Endothelial cell of umbilical vein (primary cell): ENCODE measurements around the gene FRMD4A. TPM values are rescaled to one million over a fixed set of nuclear protein-coding genes. Genes with fewer than 3 reads are reported as not detected.

Experiments
- BruUV-seq: library from RNA; stranded (reverse); fragments of 400-500 nt; replicated peaks from 2 replicates; lab custom pipeline; 2021; lab: Mats Ljungman, UMichigan
- CTCF ChIA-PET: fragments of 300-600, 350-600 bp; sonication (Branson Sonifier 250); formaldehyde crosslinking; loops from one replicate; lab custom pipeline; 2021; ENCODE audit warnings: antibody characterized with exemption, inconsistent platforms; lab: Charles Lee
- POLR2A ChIA-PET: fragments of 300-600, 350-600 bp; sonication (Branson Sonifier 250); formaldehyde crosslinking; loops from one replicate; lab custom pipeline; 2021; ENCODE audit warnings: antibody characterized with exemption, inconsistent platforms; lab: Charles Lee
- DNase-seq: peaks from one replicate; pipeline ENCODE4 v3.0.0-alpha.2; 2011; ENCODE audit warnings: low read depth, low spot score
- FAIRE-seq: peaks from 2 replicates; lab custom pipeline; 2011; peaks lifted over from hg19 to GRCh38; lab: Jason Lieb, UNC
- H2AFZ ChIP-seq: 2 replicates; pipeline ENCODE4 v1.6.0; 2012; ENCODE audit warnings: low read depth, low read length, control low read depth, inconsistent platforms
- H3K27ac ChIP-seq: 2 replicates; pipeline ENCODE4 v1.5.1; 2011; ENCODE audit warnings: low read depth, mild to moderate bottlenecking, control low read depth, low read length, moderate library complexity; ENCODE audit not compliant: insufficient read depth
- H3K27me3 ChIP-seq, 2 experiments: 2 replicates each; pipeline versions ENCODE4 v1.6.0 to v1.6.1; 2011; ENCODE audit warnings: low read length in 2 of 2, mixed read lengths in 1 of 2; ENCODE audit not compliant: control insufficient read depth in 2 of 2, insufficient read depth in 2 of 2
- H3K36me3 ChIP-seq, 2 experiments: 2 replicates in 1 of 2; 3 replicates in 1 of 2; pipeline ENCODE4 v1.5.1; 2011; ENCODE audit warnings: low read length in 2 of 2, mild to moderate bottlenecking in 1 of 2, moderate library complexity in 1 of 2; ENCODE audit not compliant: control insufficient read depth in 2 of 2, insufficient read depth in 2 of 2; ENCODE audit errors: extremely low read depth in 1 of 2
- H3K4me1 ChIP-seq: 3 replicates; pipeline ENCODE4 v1.5.1; 2011; ENCODE audit warnings: mild to moderate bottlenecking, low read length; ENCODE audit not compliant: control insufficient read depth, insufficient read depth; ENCODE audit errors: extremely low read depth
- H3K4me2 ChIP-seq: 2 replicates; pipeline ENCODE4 v1.6.1; 2011; ENCODE audit warnings: low read length, control low read depth, mixed read lengths; ENCODE audit not compliant: insufficient read depth
- H3K4me3 ChIP-seq, 3 experiments: fragments of 200-600 bp in 1 of 3; sonication (generic), shearing (Covaris generic) in 1 of 3; replicated peaks in 1 of 3; 2 replicates each; pipeline ENCODE4 v1.5.1; 2011 to 2016; ENCODE audit warnings: control low read depth in 3 of 3, low read length in 3 of 3, mild to moderate bottlenecking in 2 of 3, inconsistent platforms in 1 of 3, low read depth in 1 of 3, moderate library complexity in 1 of 3; ENCODE audit not compliant: insufficient read depth in 1 of 3
- H3K79me2 ChIP-seq: 2 replicates; pipeline ENCODE4 v1.6.0; 2012; ENCODE audit warnings: low read length, inconsistent platforms; ENCODE audit not compliant: control insufficient read depth, insufficient read depth
- H3K9ac ChIP-seq: replicated peaks from 2 replicates; pipeline ENCODE3; 2011; ENCODE audit warnings: low read length, control low read depth; ENCODE audit not compliant: insufficient read depth; ENCODE audit errors: extremely low read depth
- H3K9me1 ChIP-seq: replicated peaks from 3 replicates; pipeline ENCODE4 v1.6.0; 2011; ENCODE audit warnings: mild to moderate bottlenecking, low read length; ENCODE audit not compliant: control insufficient read depth, insufficient read depth; ENCODE audit errors: extremely low read depth
- H3K9me3 ChIP-seq: replicated peaks from 2 replicates; pipeline ENCODE4 v1.5.1; 2012; ENCODE audit warnings: low read length, inconsistent platforms; ENCODE audit not compliant: control insufficient read depth, insufficient read depth
- H4K20me1 ChIP-seq: replicated peaks from 2 replicates; pipeline ENCODE3; 2011; ENCODE audit warnings: mild to moderate bottlenecking, low read length; ENCODE audit not compliant: control insufficient read depth, insufficient read depth; ENCODE audit errors: extremely low read depth
- EZH2 ChIP-seq: IDR thresholded peaks from 2 replicates; pipeline ENCODE4 v1.6.1; 2012; ENCODE audit warnings: borderline replicate concordance, low read depth, mild to moderate bottlenecking, moderate library complexity, low read length, inconsistent platforms; ENCODE audit not compliant: severe bottlenecking
- FOS ChIP-seq: IDR thresholded peaks from 2 replicates; pipeline ENCODE4 v1.6.1; 2011; ENCODE audit warnings: mild to moderate bottlenecking, low read length, moderate library complexity, borderline replicate concordance; ENCODE audit not compliant: insufficient read depth
- GATA2 ChIP-seq: IDR thresholded peaks from 2 replicates; pipeline ENCODE4 v1.7.0; 2011; ENCODE audit warnings: low read depth, mild to moderate bottlenecking, moderate library complexity, mixed read lengths, low read length; ENCODE audit not compliant: insufficient read length, insufficient read depth
- JUN ChIP-seq: IDR thresholded peaks from 2 replicates; pipeline ENCODE4 v1.6.1; 2011; ENCODE audit warnings: borderline replicate concordance, low read depth; ENCODE audit not compliant: insufficient read length, insufficient read depth
- MYC ChIP-seq: IDR thresholded peaks from one replicate; pipeline ENCODE4 v1.6.1; 2011; ENCODE audit warnings: mild to moderate bottlenecking, low read depth, low read length
- POLR2A ChIP-seq: IDR thresholded peaks from 2 replicates; pipeline ENCODE4 v1.6.1; 2012; ENCODE audit warnings: low read depth, mild to moderate bottlenecking, control low read depth, low read length
- POLR2AphosphoS5 ChIP-seq: IDR thresholded peaks from 2 replicates; pipeline ENCODE4 v1.6.1; 2012; ENCODE audit warnings: low read depth, mild to moderate bottlenecking, control low read depth, low read length, moderate library complexity; ENCODE audit not compliant: insufficient read depth
- dilution Hi-C: fragments of 300-500 bp; cut with MboI; formaldehyde crosslinking; loops from one replicate; pipeline ENCODE4 v1.15.0; 2019; ENCODE audit warnings: low sequenced_read_pairs; ENCODE audit not compliant: extremely low pct_ligation_motif_present
- intact Hi-C: fragments of 100-400 bp; cut with micrococcal nuclease; formaldehyde crosslinking; loops from one replicate; pipeline ENCODE4 v1.10.0; 2022
- polyA plus RNA-seq, 4 experiments: library from polyadenylated mRNA; depleted of rRNA in 3 of 4; stranded (reverse) in 3 of 4; unstranded in 1 of 4; fragments of >200 nt; gene quantifications; 2 replicates each; pipeline versions ENCODE4 v1.2.1 to v1.2.3, GENCODE V29; 2011 to 2012; ENCODE audit warnings: missing spikeins in 1 of 4
- total RNA-seq: library from RNA; stranded (reverse); gene quantifications from 2 replicates; pipeline ENCODE4 v1.2.3, GENCODE V29; 2021
- TF ChIP-seq, protein P1 (sequence below): IDR thresholded peaks from 2 replicates; pipeline ENCODE4 v1.6.1; 2011; ENCODE audit not compliant: insufficient read depth, insufficient read length
- TF ChIP-seq, protein P2 (sequence below), 2 donors: IDR thresholded peaks; 1 replicate in 1 of 2; 2 replicates in 1 of 2; pipeline ENCODE4 v1.5.1; 2011; ENCODE audit warnings: low read length in 2 of 2, mild to moderate bottlenecking in 2 of 2, moderate library complexity in 2 of 2, control low read depth in 1 of 2, inconsistent platforms in 1 of 2, low read depth in 1 of 2; ENCODE audit not compliant: insufficient read depth in 1 of 2; ENCODE audit errors: extremely low read depth in 1 of 2

The FRMD4A gene
- total and polyA plus RNA-seq, 2 donors (not counting 3 experiments of a cell fraction or from before 2014, with no cell fraction given) = 123 to 148 TPM

- FAIRE-seq (no peak), DNase-seq (no peak)
- ChIA-PET CTCF (no interaction called here), POLR2A (no interaction called here)
- dilution Hi-C loops (no loop called here), intact Hi-C loops (no loop called here)
- Histone ChIP-seq H3K9me1 (no peaks in the 10 kb centered on the region), H3K4me1 (no peaks in the 10 kb centered on the region), H3K27me3 (peaks cover 3 to 4% of the 10 kb centered on the region in 2 experiments), H4K20me1 (no peaks in the 10 kb centered on the region), H3K9ac (no peak overlapping the region), H3K79me2 (no peaks in the 10 kb centered on the region), H3K9me3 (no peaks in the 10 kb centered on the region), H3K27ac (no peak overlapping the region), H3K4me3 (no peak overlapping the region), H2AFZ (no peak overlapping the region), H3K4me2 (no peak overlapping the region), H3K36me3 (no peaks in the 10 kb centered on the region)
- no TSS peak for BruUV-seq
- TF ChIP-seq FOS = no peak
- no peak for TF ChIP-seq POLR2AphosphoS5
- TF ChIP-seq JUN = no peak
- no peak for TF ChIP-seq POLR2A
- TF ChIP-seq EZH2 = no peak
- TF ChIP-seq GATA2 = no peak
- TF ChIP-seq, protein P1, sequence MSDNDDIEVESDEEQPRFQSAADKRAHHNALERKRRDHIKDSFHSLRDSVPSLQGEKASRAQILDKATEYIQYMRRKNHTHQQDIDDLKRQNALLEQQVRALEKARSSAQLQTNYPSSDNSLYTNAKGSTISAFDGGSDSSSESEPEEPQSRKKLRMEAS = no peak
- TF ChIP-seq, protein P2, sequence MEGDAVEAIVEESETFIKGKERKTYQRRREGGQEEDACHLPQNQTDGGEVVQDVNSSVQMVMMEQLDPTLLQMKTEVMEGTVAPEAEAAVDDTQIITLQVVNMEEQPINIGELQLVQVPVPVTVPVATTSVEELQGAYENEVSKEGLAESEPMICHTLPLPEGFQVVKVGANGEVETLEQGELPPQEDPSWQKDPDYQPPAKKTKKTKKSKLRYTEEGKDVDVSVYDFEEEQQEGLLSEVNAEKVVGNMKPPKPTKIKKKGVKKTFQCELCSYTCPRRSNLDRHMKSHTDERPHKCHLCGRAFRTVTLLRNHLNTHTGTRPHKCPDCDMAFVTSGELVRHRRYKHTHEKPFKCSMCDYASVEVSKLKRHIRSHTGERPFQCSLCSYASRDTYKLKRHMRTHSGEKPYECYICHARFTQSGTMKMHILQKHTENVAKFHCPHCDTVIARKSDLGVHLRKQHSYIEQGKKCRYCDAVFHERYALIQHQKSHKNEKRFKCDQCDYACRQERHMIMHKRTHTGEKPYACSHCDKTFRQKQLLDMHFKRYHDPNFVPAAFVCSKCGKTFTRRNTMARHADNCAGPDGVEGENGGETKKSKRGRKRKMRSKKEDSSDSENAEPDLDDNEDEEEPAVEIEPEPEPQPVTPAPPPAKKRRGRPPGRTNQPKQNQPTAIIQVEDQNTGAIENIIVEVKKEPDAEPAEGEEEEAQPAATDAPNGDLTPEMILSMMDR (IDR thresholded peaks at IDR 0.05; ENCODE audit: extremely low read depth in 1 of 2, insufficient read depth in 1 of 2, low read depth in 1 of 2, low read length in 2 of 2) = no peak
- TF ChIP-seq MYC = no peak
These were observed 47.8 kb upstream of the FRMD4A start for GRCh38 chr10:14378387-14378960.
